ENCODE data around the gene ZNF165.
A peak's percentile ranks its signal among the peaks of the same experiment; 100 is the strongest.
"Not testable (repeated sequence)": the region's sequence is repeated elsewhere in the genome, so short reads cannot be mapped to it uniquely, and the experiment has no call there.

ZNF165 gene

GRCh38 chr6:28080381-28080630 is at the start of gene ZNF165:
TSS of gene ZNF165 (plus strand) at chr6:28080568. CDS start at chr6:28085481, 4,913 bp downstream.
- not testable (repeated sequence) for DNase-seq

GRCh38 chr6:28053584-28053983 is 26.8 kb upstream of the ZNF165 start:
- no peak for DNase-seq

- DNase-seq: no peak
Measured at GRCh38 chr6:28060405-28060804, 20.0 kb upstream of the ZNF165 start.

- DNase-seq: no peak
Measured at GRCh38 chr6:28064272-28064671, 16.1 kb upstream of the ZNF165 start.

GRCh38 chr6:28068067-28068466 is 12.3 kb upstream of the ZNF165 start:
- DNase-seq: no peak

GRCh38 chr6:28070968-28071367 is 9.4 kb upstream of the ZNF165 start:
- DNase-seq: not testable (repeated sequence)

GRCh38 chr6:28078050-28078449 is 2.3 kb upstream of the ZNF165 start:
- no peak for DNase-seq

GRCh38 chr6:28078836-28079235 is 1.5 kb upstream of the ZNF165 start:
- DNase-seq: no peak

GRCh38 chr6:28080631-28081485 is 490 bp downstream of the ZNF165 start:
- DNase-seq: peak; percentile 89

- no peak for DNase-seq
Measured at GRCh38 chr6:28081486-28081751, 1.1 kb downstream of the ZNF165 start.

- DNase-seq: no peak
Measured at GRCh38 chr6:28082939-28083338, 2.6 kb downstream of the ZNF165 start.

GRCh38 chr6:28089054-28089453 is 8.7 kb downstream of the ZNF165 start:
- DNase-seq: no peak

- DNase-seq: no peak
Measured at GRCh38 chr6:28090917-28091586, 10.7 kb downstream of the ZNF165 start.

GRCh38 chr6:28102222-28102621 is 21.9 kb downstream of the ZNF165 start:
- not testable (repeated sequence) for DNase-seq

GRCh38 chr6:28102699-28103098 is 22.3 kb downstream of the ZNF165 start:
- not testable (repeated sequence) for DNase-seq

- DNase-seq: peak; percentile 85
Measured at GRCh38 chr6:28104392-28105244, 24.2 kb downstream of the ZNF165 start.

GRCh38 chr6:28105245-28105639 is 24.9 kb downstream of the ZNF165 start:
- DNase-seq: no peak

- DNase-seq: no peak
Measured at GRCh38 chr6:28107506-28107905, 27.1 kb downstream of the ZNF165 start.

GRCh38 chr6:28111964-28112363 is 31.6 kb downstream of the ZNF165 start:
- no peak for DNase-seq

- DNase-seq: no peak
Measured at GRCh38 chr6:28115799-28116198, 35.4 kb downstream of the ZNF165 start.

GRCh38 chr6:28117386-28118050 is 37.1 kb downstream of the ZNF165 start:
- DNase-seq: no peak

GRCh38 chr6:28118217-28118616 is 37.8 kb downstream of the ZNF165 start:
- no peak for DNase-seq

- no peak for DNase-seq
Measured at GRCh38 chr6:28121876-28122275, 41.5 kb downstream of the ZNF165 start.
